Stimulated activated CD8-positive, alpha-beta memory T cell treated with anti-CD3 and anti-CD28 coated beads, Interleukin-12 subunit alpha, Interleukin-12 subunit beta, amount 100 ng/mL, for 1 hour (primary cell): ENCODE measurements around the gene FANCC.
"Not testable (repeated sequence)": the region's sequence is repeated elsewhere in the genome, so short reads cannot be mapped to it uniquely, and the experiment has no call there.

Experiments used
- DNase-seq: peaks from one replicate; pipeline ENCODE4 v3.0.0-alpha.2; 2020; ENCODE audit warnings: low read depth

FANCC gene

GRCh38 chr9:95226921-95227320 lies 90.6 kb downstream of the FANCC start:
- no peak for DNase-seq

- DNase-seq, result no peak
Observed at GRCh38 chr9:95225726-95226106, 91.8 kb downstream of the FANCC start.

- DNase-seq, result no peak
Observed at GRCh38 chr9:95225076-95225725, 92.3 kb downstream of the FANCC start.

GRCh38 chr9:95224376-95225019 lies 93.0 kb downstream of the FANCC start:
- no peak for DNase-seq

- not testable (repeated sequence) for DNase-seq
Observed at GRCh38 chr9:95220352-95220751, 97.2 kb downstream of the FANCC start.

- DNase-seq, result no peak
Observed at GRCh38 chr9:95218773-95219172, 98.7 kb downstream of the FANCC start.

GRCh38 chr9:95217936-95218335 lies 99.6 kb downstream of the FANCC start:
- DNase-seq, result no peak

- DNase-seq, result no peak
Observed at GRCh38 chr9:95215336-95215898, 102.1 kb downstream of the FANCC start.

GRCh38 chr9:95213117-95213516 lies 104.4 kb downstream of the FANCC start:
- no peak for DNase-seq

- DNase-seq, result no peak
Observed at GRCh38 chr9:95211028-95211427, 106.5 kb downstream of the FANCC start.

GRCh38 chr9:95207403-95207802 lies 110.1 kb downstream of the FANCC start:
- no peak for DNase-seq

- DNase-seq, result no peak
Observed at GRCh38 chr9:95206143-95206542, 111.4 kb downstream of the FANCC start.

- no peak for DNase-seq
Observed at GRCh38 chr9:95204710-95205109, 112.8 kb downstream of the FANCC start.

GRCh38 chr9:95204310-95204709 lies 113.2 kb downstream of the FANCC start:
- DNase-seq, result no peak

- not testable (repeated sequence) for DNase-seq
Observed at GRCh38 chr9:95203019-95203418, 114.5 kb downstream of the FANCC start.

GRCh38 chr9:95202076-95202681 lies 115.3 kb downstream of the FANCC start:
- no peak for DNase-seq

GRCh38 chr9:95201206-95201605 lies 116.3 kb downstream of the FANCC start:
- DNase-seq, result no peak

- no peak for DNase-seq
Observed at GRCh38 chr9:95197692-95198271, 119.7 kb downstream of the FANCC start.

- DNase-seq, result no peak
Observed at GRCh38 chr9:95193480-95193879, 124.0 kb downstream of the FANCC start.

- DNase-seq, result no peak
Observed at GRCh38 chr9:95193067-95193466, 124.4 kb downstream of the FANCC start.

- no peak for DNase-seq
Observed at GRCh38 chr9:95192631-95193030, 124.9 kb downstream of the FANCC start.

GRCh38 chr9:95190413-95190812 lies 127.1 kb downstream of the FANCC start:
- DNase-seq, result no peak
